GM18505 (cell line): ENCODE data around the gene LMTK3.
"Not testable (repeated sequence)": the region's sequence is repeated elsewhere in the genome, so short reads cannot be mapped to it uniquely, and the experiment has no call there.

Experiments used
- ATAC-seq: cut with Tn5 transposase; IDR thresholded peaks from one replicate; pipeline ENCODE4 v1.9.1; 2021; ENCODE audit not compliant: unreplicated experiment
- POLR2A ChIP-seq: IDR thresholded peaks from 4 replicates; pipeline ENCODE4 v1.6.1; 2011; ENCODE audit warnings: borderline replicate concordance; ENCODE audit not compliant: insufficient read depth, insufficient read length; ENCODE audit errors: extremely low read depth

The LMTK3 gene

DNA sequence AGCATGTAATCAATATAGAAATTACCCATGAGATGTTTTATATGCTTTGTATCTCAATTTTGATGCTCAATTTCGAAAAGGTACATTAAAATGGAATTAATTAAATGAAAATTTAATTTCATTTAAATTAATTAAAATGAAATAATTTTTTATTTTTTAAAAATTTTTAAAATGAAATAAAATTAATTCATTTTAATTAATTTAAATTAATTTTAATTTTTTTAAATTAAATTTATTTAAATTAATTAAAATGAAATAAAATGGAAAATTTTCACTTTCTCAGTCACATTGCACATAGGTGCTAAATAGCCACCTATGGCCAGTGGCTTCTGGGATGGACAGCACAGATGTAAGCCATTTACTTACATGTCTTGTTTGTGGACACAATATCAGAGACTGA is 36.1 kb upstream of the LMTK3 start:
- no peak for ATAC-seq
- no peak for TF ChIP-seq POLR2A

- TF ChIP-seq POLR2A = no peak
- no peak for ATAC-seq
Measured at GRCh38 chr19:48544856-48545750, 33.5 kb upstream of the LMTK3 start.

- TF ChIP-seq POLR2A = no peak
- no peak for ATAC-seq
Measured at GRCh38 chr19:48543121-48543710, 31.6 kb upstream of the LMTK3 start.

DNA sequence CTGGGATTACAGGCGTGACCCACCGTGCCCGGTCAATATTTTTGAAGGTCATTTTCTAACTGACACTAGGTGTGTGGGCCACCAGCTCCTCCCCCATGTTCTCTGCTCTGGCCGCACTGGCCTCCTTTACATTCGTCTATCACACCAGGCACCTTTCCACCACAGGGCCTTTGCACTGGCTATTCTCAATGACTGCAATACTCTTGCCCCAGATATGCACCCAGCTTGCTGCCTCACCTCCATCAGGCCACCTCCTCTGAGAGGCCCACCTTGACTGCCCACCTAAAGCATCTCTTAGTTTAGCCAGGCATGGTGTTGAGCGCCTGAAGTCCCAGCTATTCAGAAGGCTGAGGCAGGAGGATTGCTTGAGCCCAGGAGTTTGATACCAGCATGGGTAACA is 30.2 kb upstream of the LMTK3 start:
- ATAC-seq = no peak
- no peak for TF ChIP-seq POLR2A

DNA sequence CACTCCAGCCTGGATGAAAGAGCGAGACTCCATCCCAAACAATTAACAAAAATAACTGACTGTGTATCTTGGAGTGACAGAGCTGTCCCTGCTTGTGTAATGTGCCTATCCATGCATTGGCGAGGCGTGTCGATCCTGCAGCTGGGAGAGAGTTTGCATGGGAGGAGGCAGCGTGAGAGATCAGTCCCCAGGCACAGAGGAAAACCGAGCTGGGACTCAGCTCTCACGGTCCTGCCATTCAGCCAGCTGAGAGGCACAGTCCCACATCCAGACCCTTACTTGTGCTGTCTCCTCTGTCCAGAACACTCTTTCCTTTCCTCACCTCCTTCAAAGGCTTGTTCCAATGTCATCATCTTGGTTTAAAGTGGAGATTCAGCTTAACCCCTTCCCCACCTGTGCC is 28.5 kb upstream of the LMTK3 start:
- TF ChIP-seq POLR2A = no peak
- no peak for ATAC-seq

- no peak for ATAC-seq
- no peak for TF ChIP-seq POLR2A
Measured at GRCh38 chr19:48539503-48540096, 28.0 kb upstream of the LMTK3 start.

DNA sequence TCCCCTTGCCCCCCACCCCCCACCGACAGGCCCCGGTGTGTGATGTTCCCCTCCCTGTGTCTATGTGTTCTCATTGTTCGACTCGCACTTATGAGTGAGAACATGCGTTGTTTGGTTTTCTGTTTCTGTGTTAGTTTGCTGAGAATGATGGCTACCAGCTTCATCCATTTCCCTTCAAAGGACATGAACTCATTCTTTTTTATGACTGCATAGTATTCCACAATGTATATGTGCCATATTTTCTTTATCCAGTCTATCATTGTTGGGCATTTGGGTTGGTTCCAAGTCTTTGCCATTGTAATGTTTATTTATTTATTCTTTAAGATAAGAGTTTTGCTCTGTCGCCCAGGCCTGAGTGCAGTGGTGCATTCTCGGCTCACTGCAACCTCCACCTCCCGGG is 26.4 kb upstream of the LMTK3 start:
- ATAC-seq = not testable (repeated sequence)

- no peak for ATAC-seq
- TF ChIP-seq POLR2A = no peak
Measured at GRCh38 chr19:48537541-48537940, 25.9 kb upstream of the LMTK3 start.

GRCh38 chr19:48533770-48534169 is 22.1 kb upstream of the LMTK3 start:
- no peak for TF ChIP-seq POLR2A
- no peak for ATAC-seq

DNA sequence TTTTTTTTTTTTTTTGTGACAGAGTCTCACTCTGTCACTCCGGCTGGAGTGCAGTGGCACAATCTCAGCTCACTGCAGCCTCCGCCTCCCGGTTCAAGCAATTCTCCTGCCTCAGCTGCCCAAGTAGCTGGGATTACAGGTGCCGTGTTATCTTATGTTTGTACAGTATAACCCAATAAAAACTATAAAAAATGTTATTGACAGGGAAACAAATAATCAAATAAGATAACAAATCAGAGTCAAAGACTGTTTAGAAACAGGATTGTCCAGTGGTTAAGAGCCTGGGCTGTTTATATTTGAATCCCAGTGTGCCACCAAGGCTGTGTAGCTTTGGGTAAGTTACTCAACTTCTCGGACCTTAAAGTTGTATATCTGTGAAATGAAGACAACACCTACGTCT is 19.1 kb upstream of the LMTK3 start:
- TF ChIP-seq POLR2A = no peak
- ATAC-seq = no peak

DNA sequence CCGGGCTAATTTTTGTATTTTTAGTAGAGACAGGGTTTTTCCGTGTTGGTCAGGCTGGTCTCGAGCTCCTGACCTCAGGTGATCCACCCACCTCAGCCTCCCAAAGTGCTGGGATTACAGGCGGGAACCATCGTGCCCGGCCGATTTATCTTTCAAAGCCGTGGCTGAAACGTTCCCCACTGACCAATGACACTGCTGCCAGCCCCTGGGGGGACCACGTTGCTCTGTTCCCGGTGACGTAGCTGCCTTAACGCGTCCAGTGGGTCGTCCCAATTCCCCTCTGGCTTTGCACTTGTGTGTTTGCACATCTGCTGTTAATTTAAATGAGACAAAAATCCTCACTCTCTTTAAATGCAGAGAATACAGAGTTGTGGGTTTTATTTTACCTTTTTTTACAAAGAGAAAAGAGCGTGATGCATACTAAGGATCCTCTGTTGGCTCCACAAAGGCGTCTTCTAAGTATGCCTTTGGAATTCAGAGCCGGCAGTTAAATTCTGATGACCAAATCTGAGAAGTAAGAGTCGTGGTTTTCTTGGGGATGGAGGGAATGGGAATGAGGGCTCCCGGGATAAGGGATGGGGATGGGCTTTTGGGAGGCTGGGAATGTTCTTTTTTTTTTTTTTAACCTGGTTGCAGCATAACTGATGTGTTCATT is 18.6 kb upstream of the LMTK3 start:
- no peak for ATAC-seq
- no peak for TF ChIP-seq POLR2A

DNA sequence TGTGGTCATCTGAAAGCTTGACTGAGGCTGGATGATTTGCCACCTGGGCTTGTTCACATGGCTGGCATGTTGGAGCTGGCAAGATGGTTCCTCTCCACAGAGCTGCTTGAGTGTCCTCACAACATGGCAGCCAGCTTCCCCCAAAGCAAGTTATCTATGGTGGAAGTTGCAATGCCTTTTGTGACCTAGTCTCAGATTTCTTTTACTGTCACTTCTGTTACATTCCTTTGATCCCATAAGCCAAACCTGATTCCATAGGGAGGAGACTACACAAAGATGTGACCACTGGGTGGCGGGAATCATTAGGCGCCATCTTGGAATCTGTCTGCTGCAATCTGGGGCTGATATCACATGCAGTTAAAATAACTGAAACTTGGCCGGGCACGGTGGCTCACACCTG is 17.5 kb upstream of the LMTK3 start:
- TF ChIP-seq POLR2A = no peak
- no peak for ATAC-seq

DNA sequence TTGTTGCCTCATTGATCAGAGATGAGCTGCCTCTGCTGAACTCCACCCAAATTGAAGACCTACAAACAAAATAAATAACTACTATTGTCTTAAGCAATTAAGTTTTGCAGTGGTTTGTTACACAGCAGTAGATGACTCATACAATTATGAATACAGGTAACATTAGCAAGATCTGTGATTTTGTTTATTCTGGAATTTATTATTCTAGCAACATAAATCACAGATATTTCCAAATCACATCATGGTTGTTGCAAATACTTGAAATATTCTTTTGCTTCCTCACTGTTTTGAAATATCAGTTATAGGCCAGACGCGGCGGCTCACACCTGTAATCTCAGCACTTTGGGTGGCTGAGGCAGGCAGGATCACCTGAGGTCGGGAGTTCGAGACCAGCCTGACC is 13.1 kb upstream of the LMTK3 start:
- TF ChIP-seq POLR2A = no peak
- ATAC-seq = no peak

DNA sequence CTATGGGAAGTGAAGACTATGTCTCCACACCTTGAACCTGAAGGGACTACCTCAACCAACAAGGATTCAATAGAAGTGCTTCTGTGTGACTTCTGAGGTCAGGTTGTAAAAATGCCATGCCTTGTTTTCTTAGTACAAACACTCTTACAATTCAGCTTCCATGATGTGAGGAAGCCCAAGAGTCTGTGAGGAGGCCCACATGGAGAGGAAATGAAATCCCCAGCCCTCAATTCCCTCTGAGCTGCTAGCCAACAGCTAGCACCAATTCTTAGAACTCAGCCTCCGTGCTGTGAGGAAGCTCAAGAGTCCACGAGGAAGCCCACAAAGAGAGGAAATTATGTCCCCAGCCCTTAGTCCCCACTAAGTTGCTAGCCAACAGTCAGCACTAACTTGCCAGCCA is 12.6 kb upstream of the LMTK3 start:
- ATAC-seq = no peak
- no peak for TF ChIP-seq POLR2A

GRCh38 chr19:48520134-48520533 is 8.5 kb upstream of the LMTK3 start:
- no peak for ATAC-seq
- TF ChIP-seq POLR2A = no peak

DNA sequence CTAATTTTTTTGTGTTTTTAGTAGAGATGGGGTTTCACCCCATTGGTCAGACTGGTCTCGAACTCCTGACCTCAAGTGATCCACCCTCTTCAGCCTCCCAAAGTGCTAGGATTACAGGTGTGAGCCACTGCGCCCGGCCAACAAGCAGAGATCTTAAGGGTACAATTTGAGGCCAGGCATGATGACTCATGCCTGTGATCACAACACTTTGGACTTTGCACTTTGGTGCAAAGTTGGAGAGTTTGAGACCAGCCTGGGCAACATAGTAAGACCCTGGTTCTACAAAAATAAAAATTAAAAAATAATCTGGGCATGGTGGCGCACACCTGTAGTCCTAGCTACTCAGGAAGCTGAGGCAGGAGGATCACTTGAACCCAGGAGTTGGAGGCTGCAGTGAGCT is 7.8 kb upstream of the LMTK3 start:
- not testable (repeated sequence) for ATAC-seq
